Muscle layer of duodenum (tissue), 2 donors: Measurements from ENCODE around the gene BTRC.

Experiments
- H3K27ac ChIP-seq: one replicate; pipeline ENCODE4 v1.7.0; 2013; ENCODE audit warnings: mild to moderate bottlenecking, low read length
- H3K27me3 ChIP-seq: one replicate; pipeline ENCODE4 v1.7.0; 2013; ENCODE audit warnings: low read depth, mild to moderate bottlenecking, control low read depth, low read length
- H3K36me3 ChIP-seq, 2 donors: one replicate each; pipeline ENCODE4 v1.7.0; 2013; ENCODE audit warnings: low read length in 2 of 2, control low read depth in 1 of 2, mild to moderate bottlenecking in 1 of 2; ENCODE audit not compliant: insufficient read depth in 2 of 2, control insufficient read depth in 1 of 2
- H3K4me1 ChIP-seq, 2 donors: one replicate each; pipeline ENCODE4 v1.7.0; 2013; ENCODE audit warnings: low read length in 2 of 2, mild to moderate bottlenecking in 2 of 2, control low read depth in 1 of 2, moderate library complexity in 1 of 2; ENCODE audit not compliant: insufficient read depth in 2 of 2, control insufficient read depth in 1 of 2
- H3K4me3 ChIP-seq, 2 donors: one replicate each; pipeline ENCODE4 v1.7.0; 2013; ENCODE audit warnings: low read length in 2 of 2, low read depth in 1 of 2, mild to moderate bottlenecking in 1 of 2
- H3K9me3 ChIP-seq, 2 donors: one replicate each; pipeline ENCODE4 v1.7.0; 2013; ENCODE audit warnings: low read length in 2 of 2, control low read depth in 1 of 2, mild to moderate bottlenecking in 1 of 2; ENCODE audit not compliant: control insufficient read depth in 1 of 2
- donor health status: healthy.

BTRC gene

DNA sequence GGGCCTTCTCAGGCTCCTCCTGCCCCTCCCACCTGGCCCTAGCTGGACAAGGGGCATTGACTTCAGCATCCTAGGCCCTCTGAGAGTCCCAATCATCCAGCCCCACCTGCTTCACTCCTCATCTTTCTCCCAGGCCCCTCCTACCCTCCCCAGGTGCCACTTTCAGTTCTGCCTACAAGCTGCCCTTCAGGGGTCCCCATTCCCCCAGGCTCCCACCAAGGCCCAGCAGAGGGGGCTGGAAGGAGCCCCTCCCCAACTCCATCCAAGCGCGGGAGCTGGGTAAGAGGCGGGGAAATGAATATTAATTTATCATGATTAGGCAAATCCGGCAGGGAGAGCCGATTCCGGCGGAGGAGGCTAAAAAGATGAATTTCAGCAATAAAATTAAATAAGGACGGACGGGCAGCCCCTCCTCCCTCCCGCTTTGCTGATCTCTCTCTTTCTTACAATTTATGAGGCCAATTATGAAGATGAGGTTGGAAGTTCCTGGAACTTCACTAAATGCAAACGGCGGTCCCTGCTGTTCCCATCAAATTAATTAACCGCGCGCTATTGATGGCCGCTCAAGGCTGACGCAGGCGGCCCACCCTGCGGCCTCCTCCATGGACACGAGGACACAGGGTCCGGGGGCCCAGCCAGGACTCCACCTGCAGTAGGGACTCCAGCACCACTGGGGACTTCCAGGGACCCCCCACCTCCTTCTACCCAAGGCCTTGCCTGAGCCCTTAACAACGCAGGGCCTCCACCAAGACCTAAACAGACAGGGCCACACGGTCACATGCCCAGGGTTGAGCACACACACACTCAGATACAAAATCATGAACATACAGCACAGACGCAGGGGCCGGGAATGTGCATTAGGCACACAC lies 220.2 kb downstream of the BTRC start:
- Histone ChIP-seq H3K27ac (no peak overlapping the region), H3K36me3 (peaks cover 0 to 19% of the 10 kb centered on the region in 2 donors), H3K4me1 (peaks cover 0 to 18% of the 10 kb centered on the region in 2 donors), H3K9me3 (peaks cover 7% of the 10 kb centered on the region in 2 donors), H3K4me3 (no peak overlapping the region), H3K27me3 (peaks cover 7% of the 10 kb centered on the region)

- peaks cover 7% of the 10 kb centered on the region in 2 donors for H3K9me3 ChIP-seq
- peaks cover 0 to 8% of the 10 kb centered on the region in 2 donors for H3K4me1 ChIP-seq
- no peak overlapping the region for H3K27ac ChIP-seq
- H3K4me3 ChIP-seq, result no peak overlapping the region
- H3K27me3 ChIP-seq, result no peaks in the 10 kb centered on the region
- peaks cover 5 to 29% of the 10 kb centered on the region in 2 donors for H3K36me3 ChIP-seq
These were observed 221.1 kb downstream of the BTRC start for GRCh38 chr10:101575091-101575490.

DNA sequence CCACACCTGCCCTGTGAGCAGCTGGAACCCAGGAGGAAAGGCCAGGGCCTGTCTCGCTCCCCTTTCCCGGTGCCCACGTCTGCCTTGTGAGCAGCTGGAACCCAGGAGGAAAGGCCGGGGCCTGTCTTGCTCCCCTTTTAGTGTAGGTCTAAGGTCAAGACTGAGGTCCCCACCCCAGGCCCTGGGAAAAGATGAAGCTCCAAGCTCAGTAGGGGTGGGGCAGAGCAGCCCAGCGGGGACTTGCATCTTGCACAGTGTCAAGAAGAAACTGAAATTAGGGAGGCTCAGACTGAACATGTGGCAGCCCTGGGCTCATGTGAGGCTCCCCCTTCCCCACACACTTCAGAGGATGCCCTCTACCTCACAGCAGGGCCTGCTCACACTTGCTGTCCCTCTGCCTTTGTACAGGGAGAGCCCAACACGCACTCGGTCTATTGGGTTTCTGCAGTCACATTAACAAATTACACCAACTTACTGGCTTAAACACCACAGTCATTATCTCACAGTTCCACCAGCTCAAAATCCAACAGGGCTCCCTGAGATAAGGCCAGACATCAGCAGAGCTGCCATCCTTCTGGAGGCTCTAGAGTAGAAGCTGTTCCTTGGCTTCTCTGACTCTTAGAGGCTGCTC lies 221.7 kb downstream of the BTRC start:
- H3K27ac ChIP-seq, result no peak overlapping the region
- peaks cover 7% of the 10 kb centered on the region in 2 donors for H3K9me3 ChIP-seq
- H3K4me1 ChIP-seq, result peaks cover 0 to 3% of the 10 kb centered on the region in 2 donors
- H3K27me3 ChIP-seq, result no peaks in the 10 kb centered on the region
- H3K36me3 ChIP-seq, result peaks cover 5 to 34% of the 10 kb centered on the region in 2 donors
- H3K4me3 ChIP-seq, result no peak overlapping the region

DNA sequence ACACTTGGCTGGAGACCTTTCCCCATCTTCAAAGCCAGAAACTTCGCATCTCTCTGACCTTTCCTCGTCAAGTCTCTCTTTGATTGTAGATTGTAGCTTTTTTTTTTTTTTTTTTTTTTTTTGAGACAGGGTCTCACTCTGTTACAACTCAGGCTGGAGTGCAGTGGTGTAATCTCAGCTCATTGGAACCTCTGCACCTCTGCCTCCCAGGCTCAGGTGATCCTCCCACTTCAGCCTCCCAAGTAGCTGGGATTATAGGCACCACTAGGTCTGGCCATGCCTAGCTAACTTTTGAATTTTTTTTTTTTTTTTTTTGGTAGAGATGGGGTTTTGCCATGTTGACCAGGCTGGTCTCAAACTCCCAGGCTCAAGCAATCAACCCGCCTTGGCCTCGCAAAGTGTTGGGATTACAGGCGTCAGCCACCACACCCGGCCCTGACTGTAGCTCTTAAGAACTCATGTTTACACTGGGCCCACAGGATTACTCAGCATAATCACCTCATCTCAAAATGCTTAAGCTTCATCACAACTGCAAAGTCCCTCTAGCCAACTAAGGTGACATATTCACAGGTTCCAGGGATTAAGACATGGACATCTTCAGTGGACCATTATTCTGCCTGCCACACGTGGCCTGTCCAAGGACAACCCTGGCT lies 222.4 kb downstream of the BTRC start:
- no peaks in the 10 kb centered on the region for H3K27me3 ChIP-seq
- H3K4me1 ChIP-seq, result no peaks in the 10 kb centered on the region
- peaks cover 7% of the 10 kb centered on the region in 2 donors for H3K9me3 ChIP-seq
- H3K27ac ChIP-seq, result no peak overlapping the region
- no peak overlapping the region for H3K4me3 ChIP-seq
- H3K36me3 ChIP-seq, result peaks cover 7 to 38% of the 10 kb centered on the region in 2 donors

DNA sequence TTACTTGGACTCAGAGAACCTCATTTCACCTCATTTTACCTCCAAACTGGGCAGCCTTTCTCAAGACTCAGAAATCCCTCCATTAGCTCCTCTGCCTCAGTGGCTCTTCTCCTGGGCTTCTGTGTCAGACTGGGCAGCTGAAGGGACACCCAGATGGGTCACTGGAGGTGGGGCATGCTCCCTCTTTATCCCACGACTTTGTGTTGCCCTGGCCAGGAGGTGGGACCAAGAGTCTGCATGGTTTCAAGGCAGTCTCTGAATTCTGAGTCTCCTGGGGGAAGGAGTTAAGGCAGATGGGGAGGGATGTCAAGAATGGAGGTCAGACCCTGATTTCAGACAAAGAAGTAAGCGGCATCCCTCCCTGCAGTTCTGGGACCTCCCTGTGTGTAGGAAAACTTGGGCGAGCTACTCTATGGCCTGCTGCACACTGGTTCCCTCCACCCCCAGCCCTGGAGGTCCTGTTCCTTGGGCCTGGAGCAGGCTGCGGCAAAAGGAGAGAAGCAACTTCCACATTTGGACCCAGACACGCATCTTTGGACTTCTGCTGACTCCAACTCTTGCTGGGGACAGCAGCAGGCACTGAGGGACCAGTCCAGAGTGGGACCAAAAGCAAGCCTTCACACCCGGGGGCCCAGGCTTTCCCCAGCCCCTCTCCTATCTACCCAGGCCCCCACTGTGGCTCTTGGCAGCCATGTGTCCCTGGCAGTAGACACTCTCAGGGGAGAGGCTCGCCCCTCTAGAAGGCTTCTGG lies 223.3 kb downstream of the BTRC start:
- H3K27ac ChIP-seq, result no peak overlapping the region
- no peaks in the 10 kb centered on the region for H3K4me1 ChIP-seq
- peaks cover 10 to 38% of the 10 kb centered on the region in 2 donors for H3K36me3 ChIP-seq
- no peak overlapping the region for H3K4me3 ChIP-seq
- H3K9me3 ChIP-seq, result peaks cover 7% of the 10 kb centered on the region in 2 donors
- no peaks in the 10 kb centered on the region for H3K27me3 ChIP-seq

GRCh38 chr10:101578192-101578591 lies 224.2 kb downstream of the BTRC start:
- peaks cover 17 to 42% of the 10 kb centered on the region in 2 donors for H3K36me3 ChIP-seq
- H3K4me1 ChIP-seq, result no peaks in the 10 kb centered on the region
- H3K4me3 ChIP-seq, result no peak overlapping the region
- no peak overlapping the region for H3K27ac ChIP-seq
- no peaks in the 10 kb centered on the region for H3K27me3 ChIP-seq
- H3K9me3 ChIP-seq, result peaks cover under 1% of the 10 kb centered on the region in 2 donors

- H3K4me3 ChIP-seq, result no peak overlapping the region
- peaks cover 17 to 50% of the 10 kb centered on the region in 2 donors for H3K36me3 ChIP-seq
- H3K27ac ChIP-seq, result no peak overlapping the region
- H3K4me1 ChIP-seq, result no peaks in the 10 kb centered on the region
- no peaks in the 10 kb centered on the region for H3K9me3 ChIP-seq
- no peaks in the 10 kb centered on the region for H3K27me3 ChIP-seq
These were observed 225.0 kb downstream of the BTRC start for GRCh38 chr10:101578803-101579515.

- Histone ChIP-seq H3K36me3 (peaks cover 17 to 52% of the 10 kb centered on the region in 2 donors), H3K27me3 (no peaks in the 10 kb centered on the region), H3K9me3 (no peaks in the 10 kb centered on the region), H3K4me3 (no peak overlapping the region), H3K27ac (no peak overlapping the region), H3K4me1 (no peaks in the 10 kb centered on the region)
These were observed 225.5 kb downstream of the BTRC start for GRCh38 chr10:101579516-101579870.

DNA sequence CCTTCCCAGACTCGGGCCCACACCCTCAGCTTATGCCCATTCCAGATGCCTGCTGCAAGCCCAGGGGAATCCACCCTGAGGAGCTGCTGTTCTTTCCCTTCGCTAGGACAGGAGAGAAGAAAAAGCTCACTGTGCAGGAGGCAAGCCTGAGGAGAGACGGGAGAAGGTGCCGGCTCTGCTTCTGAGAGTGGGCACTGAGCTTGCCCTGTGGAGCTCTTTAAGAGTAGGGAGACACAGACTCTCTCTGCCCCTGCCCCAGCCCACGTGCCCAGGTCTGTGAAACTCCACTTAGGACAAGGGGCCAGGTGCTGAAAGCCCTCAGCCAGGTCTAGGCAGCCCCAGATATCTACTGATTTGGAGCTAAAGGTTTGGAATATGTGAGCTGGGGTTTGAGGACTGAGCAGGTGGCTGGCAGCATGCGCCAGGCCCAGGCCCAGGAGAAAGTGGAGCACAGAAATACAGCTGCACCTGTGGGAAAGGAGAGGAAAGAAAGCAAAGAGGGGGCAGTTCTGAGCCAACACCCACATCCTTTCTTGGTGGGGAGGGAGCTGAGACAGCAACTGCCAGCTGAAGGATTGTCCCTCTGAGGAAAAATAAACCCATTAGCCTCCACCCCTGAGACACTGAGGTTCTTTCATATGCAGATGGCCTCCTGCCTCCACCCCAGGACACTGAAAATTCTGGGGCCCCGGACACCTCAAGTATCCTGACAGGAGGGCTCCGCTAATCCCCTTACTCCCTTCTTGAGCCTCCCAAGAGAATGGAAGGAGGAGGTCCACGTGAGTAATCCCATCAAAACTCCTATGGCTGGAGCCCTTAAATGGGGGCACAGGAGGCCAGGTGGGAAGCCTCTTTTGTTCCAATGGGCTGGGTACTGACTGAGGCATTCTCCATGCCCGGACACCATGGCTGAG lies 226.8 kb downstream of the BTRC start:
- Histone ChIP-seq H3K27me3 (no peaks in the 10 kb centered on the region), H3K27ac (no peak overlapping the region), H3K9me3 (no peaks in the 10 kb centered on the region), H3K4me3 (no peak overlapping the region), H3K4me1 (no peaks in the 10 kb centered on the region), H3K36me3 (peaks cover 17 to 62% of the 10 kb centered on the region in 2 donors)

DNA sequence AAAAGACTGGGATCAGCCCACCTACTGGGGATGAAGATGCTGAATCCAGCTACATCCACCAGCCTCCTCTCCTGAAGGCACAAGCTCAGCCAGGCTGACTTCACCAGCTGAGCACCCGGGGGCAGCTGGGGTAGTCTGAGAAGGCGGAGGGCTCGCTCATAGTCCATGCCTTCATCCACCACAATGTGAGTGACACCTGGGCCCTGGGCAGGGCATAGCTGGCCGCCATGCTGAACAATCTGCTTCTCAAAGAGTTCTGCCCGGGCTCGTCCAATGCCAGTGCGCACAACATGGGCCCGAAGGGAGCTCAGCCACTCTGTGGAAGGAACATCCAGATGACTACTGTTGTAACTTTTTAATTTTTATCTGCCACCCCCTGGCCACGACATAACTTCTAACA lies 231.9 kb downstream of the BTRC start:
- H3K4me1 ChIP-seq, result peaks cover 15 to 18% of the 10 kb centered on the region in 2 donors
- H3K9me3 ChIP-seq, result no peaks in the 10 kb centered on the region
- H3K36me3 ChIP-seq, result peaks cover 12 to 27% of the 10 kb centered on the region in 2 donors
- H3K4me3 ChIP-seq, result no peak overlapping the region
- H3K27me3 ChIP-seq, result no peaks in the 10 kb centered on the region
- H3K27ac ChIP-seq, result no peak overlapping the region
